HG02981 (cell line): Measurements from ENCODE around the gene THRA.
"Not testable (repeated sequence)": the region's sequence is repeated elsewhere in the genome, so short reads cannot be mapped to it uniquely, and the experiment has no call there.

Experiments
- ATAC-seq: cut with Tn5 transposase; IDR thresholded peaks from one replicate; pipeline ENCODE4 v1.9.1; 2021; ENCODE audit warnings: mild to moderate bottlenecking, moderate library complexity; ENCODE audit not compliant: unreplicated experiment

The THRA gene

GRCh38 chr17:40135817-40136216, 73.1 kb downstream of the THRA start:
- no peak for ATAC-seq

GRCh38 chr17:40139566-40140058, 76.8 kb downstream of the THRA start:
- ATAC-seq: peak; percentile 3

DNA sequence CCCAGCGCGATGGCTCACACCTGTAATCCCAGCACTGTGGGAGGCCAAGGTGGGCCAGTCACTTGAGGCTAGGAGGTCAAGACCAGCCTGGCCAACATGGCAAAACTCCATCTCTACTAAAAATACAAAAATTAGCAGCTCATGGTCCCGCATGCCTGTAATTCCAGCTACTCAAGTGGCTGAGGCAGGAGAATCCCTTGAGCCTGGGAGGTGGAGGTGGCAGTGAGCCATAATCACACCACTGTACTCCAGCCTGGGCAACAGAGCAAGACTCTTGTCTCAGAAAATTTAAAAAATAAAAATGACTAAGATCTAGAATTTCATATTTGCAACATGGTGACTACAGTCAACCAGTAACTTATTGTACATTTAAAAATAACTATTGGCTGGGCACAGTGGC, 80.4 kb downstream of the THRA start:
- not testable (repeated sequence) for ATAC-seq
